Iris pigment epithelial cell (primary cell): ENCODE data around the gene SESN3.
A peak's percentile ranks its signal among the peaks of the same experiment; 100 is the strongest.
"Not testable (repeated sequence)": the region's sequence is repeated elsewhere in the genome, so short reads cannot be mapped to it uniquely, and the experiment has no call there.

Experiments
- DNase-seq: peaks from one replicate; pipeline ENCODE4 v3.0.0-alpha.2; 2011; ENCODE audit warnings: low read depth

Gene SESN3

DNA sequence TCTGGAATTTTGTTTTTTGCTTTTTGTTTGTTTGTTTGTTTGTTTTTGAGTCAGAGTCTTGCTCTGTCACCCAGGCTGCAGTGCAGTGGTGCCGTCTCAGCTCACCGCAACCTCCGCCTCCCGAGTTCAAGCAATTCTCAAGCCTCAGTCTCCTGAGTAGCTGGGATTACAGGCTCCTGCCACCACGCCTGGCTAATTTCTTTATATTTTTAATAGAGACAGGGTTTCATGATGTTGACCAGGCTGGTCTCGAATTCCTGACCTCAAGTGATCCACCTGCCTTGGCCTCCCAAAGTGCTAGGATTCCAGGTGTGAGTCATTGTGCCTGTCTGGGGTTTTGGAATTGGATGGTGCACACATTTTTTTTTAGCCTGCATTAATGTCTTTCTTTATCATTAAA, 20.9 kb upstream of the SESN3 start:
- DNase-seq: not testable (repeated sequence)

DNA sequence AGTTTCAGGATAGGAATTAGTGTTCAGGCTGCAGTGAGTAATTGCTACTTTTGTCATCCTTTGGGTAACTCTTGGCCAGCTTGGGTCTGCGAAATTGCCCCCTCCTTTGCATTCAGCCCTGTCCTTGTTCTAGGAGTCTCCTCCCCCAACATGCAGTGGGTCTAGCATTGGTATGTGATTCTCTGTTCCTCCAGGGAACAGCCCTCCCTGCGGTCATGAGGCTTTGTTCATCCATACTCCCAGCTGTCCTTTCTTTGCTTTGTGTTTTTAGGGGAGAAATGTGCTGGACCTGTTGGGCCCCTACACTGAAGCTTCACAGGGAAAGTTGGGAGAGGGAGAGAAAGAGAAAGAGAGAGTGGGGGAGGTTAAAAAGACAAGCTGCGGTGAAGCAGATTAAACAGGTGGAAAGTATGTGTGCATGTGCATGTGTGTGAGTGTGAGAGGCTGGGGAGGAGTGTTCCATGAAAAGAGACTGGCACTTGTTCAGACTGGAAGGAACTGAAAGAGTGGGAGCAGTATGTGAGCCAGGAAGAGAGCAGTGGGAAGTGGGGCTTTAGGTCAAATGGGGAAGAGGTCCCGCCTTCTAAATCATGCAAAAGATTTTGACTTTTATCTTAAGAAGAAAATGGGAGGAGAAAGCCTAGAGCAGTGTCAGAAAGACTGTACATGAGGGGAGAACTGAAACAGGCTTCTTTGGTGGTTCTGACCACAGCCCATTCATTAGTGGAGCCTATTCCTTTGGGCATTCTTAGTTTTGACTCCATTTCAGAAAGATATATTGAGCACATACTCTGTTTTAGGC, 17.9 kb upstream of the SESN3 start:
- DNase-seq: no peak

DNA sequence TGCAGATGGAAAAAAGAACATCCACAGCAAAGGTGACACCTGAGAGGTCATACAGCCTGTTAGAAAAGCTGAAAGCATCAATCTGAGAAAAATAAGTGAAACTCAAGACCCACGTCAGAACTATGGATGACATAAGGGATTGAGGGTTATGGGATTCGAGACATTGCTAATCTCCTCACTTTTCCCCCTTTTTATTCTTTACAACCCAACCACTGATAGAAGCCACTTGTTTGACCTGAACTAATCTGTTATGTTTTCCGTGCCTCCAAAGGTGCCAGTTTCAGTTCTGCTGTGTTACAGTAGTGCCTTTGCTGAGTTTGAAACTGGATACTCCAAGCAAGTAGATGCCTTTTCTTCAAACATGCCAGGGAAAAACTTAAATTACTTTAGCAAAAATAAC, 16.9 kb upstream of the SESN3 start:
- DNase-seq: no peak

DNA sequence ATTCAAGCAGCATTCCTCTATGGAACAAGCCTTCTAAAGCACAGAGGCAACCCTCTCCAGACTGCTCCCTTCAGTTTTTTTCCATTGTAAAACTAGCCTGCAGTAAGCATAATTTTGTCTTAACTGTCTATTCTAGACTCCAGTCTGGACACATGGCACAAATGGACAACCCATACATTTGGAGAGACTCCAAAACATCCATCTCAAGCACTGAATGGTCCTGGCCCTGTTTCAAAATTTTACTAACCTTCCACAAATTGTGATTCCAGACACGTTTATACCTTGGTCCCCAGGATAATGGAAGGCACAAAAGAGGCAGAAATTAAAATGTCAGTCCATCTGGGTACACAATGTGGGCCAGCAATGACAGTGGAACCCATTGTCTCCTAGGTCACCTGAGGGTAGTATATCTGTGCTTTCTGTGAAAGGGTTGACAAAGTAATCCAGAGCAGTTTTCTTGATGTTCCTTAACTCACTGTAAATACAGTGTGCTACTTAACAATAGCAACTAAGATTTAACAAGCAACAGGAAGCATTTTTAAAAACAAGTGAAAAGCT, 16.2 kb upstream of the SESN3 start:
- no peak for DNase-seq

DNA sequence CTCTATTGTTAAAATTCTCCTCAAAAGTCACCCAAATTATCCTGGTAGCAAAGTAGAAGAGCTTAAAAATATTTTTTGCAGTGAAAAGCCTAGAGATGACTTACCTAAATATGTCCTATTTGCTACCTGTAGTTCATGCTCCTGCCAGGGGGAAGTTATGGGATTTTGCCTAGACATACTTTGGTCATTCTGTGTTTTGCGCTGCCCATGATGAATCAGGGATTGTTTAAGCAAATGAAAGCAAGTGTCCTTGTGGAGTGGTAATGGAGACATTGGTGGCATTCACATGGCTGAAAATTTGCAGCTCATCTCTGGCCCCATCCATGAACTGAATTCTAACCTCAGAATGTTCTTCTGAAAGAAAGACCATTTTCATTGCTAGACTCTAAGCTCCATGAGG, 14.6 kb upstream of the SESN3 start:
- no peak for DNase-seq

DNA sequence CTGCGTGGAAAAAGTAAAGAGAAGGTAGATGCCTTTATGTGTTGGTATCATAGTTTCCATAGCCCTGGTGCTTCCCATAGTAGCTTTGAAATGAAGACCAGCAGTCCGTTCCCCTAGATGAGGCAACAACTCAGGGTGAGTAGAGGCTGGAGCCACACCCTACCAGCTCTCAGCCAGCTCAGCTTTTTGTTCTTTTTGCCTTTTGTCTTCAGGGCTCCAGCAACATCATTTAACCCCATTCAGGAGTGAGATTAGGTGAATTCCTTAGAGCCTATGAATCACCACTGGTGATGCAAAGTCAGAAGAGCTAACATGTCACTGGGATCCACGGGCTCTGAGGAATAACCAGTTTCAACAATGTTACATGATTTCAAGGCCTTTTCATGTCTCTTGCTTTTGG, 14.0 kb upstream of the SESN3 start:
- DNase-seq: peak; percentile 52

DNA sequence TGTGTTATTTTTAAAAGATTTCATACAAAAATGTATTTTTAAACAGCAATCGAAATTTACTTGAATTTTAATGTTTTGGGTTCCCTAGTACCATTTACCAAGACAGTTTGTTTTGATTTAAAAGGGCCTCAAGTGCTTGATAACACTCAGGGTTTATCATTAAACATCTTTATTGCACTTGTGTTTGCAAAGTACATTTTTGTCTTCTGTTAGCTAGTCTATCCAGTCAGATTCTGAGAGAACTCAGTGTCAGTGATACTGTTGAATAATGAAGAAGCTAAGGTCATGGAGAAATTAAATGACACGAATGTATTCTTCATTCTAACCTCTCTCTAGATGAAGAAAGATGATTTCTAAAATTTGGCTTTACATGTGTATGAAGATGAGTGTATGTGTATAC, 12.7 kb upstream of the SESN3 start:
- DNase-seq: no peak

DNA sequence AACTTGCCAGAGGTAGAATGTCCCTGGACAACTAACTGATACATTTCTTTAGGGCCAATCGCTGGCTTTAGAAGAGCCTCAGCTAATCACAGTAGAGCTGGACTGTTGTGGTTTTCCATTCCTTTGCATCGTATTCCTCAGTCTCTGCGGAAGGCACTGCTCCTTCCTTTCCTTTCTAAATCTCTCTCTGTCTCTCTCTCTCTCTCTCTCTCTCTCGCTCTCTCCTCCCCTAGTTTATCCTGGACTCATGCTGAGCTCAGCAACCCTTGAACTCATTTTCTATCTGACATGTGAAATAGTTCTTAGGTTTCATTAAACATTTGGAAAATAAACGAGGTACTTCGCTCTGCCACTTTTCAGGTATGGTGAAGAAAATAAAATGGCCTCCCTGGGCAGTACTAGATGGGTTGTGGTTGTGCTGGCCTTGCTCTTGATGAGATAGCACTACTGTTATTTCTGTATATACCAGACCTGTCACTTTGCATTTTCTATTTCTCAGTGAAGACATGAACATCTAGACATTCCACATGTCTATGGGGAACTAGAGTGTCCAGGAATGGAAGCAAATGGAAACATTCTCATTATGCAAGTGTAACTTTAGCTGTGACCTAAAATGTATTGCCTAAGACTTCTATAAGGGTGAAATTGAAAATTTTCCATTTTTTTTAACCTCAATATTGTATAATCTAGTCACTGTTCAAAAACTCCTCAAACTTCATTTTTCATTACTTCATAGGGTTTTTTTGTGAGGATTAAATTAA, 12.0 kb upstream of the SESN3 start:
- no peak for DNase-seq

DNA sequence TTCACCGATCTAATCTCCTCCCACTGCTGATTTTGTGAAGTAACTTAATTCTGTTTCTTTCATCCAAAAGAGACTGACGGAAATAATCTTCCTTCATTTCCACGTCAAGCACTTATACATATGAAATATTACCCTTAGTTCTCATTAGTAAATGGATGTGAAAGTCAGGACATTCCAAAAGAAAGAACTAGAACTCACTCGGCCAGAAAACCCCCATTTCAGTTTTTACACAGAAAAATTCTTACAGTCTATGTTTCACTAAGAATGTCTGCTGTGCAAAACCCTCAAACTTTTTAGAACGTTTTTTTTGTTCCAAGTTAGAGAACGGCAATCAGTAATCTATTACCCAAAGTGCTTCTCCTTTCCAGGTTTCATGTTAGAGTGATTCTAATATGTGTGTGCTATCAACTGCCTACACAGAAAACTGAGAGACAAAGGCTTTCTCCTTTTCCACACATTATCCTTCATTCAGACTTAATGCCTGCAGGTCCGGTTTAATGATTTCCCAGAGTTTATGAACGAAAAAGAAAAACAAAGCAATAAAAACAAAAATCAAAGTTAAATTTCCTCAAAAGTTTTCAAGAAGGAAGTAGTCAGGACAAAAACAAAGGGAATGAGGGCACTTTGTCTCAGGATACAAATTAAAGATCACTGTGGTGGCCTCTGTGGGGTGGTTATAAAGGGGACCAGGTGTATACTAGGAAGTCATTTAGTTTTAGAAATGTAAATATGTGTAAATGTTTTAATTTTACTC, 11.3 kb upstream of the SESN3 start:
- DNase-seq: no peak

DNA sequence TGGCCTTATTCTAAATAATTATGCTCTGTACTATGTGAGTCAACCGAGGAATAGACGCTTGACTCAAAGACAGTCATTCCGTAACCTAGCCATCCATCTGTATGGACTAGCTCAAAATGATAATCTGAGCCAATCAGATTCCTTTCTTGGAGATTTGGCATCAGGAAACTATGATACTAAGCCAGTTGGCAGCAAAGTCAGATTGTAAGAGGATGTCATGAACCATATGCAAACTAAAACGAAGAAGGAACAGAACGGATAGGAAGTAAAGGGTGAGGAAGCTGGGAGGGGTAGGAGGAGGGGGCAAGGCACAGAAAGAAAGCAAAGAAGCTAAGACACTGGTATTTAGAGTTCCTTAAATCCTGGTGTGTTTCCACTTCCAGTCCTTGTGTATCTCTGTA, 10.7 kb upstream of the SESN3 start:
- DNase-seq: no peak

DNA sequence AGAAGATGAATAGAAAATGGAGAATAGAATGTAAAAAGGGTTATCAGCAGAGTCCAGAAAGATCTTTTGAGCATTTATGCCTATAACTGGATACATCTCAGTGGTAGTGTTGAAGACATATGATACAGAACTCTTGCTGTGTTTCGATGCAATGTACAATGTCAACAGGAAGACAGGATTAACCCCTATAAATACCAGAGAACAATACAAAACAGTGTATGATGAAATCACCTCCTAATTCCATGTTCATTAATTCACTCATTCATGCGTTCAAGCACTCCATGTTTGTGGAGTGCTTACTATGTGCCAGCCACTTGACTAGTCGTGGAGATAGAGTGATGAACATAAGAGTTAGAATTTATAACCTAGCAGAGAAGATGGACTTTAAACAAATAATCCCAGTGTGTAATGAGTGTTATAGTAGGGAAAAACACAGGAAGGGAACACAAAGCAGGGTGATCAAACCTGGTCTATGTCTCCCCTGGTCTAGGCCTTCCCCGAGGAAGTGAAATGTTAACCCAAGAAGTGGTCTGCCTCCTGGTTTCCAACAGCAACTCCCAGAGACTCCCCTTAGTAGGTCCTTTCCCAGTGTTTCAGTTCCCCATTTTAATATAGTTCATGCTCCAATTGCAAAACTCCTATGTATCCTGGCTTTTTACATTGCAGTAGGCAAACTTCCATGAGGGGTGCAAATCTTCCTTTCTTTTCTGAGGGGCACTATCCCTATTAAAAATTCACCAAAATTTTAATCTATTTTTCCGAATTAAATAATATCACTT, 9.1 kb upstream of the SESN3 start:
- DNase-seq: no peak

DNA sequence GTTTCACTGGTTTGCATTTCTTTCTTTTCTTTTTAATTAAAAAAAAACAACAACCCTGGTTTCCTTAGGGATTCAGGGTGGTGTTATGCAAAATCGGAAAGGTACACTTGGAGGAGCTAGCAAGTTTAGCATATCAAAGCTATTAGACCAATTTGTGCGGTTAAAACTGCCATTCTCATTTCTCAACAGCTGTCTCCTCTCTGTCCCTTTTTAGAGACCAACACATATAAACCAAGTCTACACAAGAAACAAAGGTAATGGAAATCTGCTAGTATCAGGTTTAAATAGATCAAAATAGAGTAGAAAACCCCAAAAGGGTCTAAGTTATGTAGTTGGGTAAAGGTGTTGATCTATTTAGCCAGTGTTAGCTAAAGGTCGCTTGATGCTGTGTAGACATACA, 1.7 kb upstream of the SESN3 start:
- DNase-seq: no peak

DNA sequence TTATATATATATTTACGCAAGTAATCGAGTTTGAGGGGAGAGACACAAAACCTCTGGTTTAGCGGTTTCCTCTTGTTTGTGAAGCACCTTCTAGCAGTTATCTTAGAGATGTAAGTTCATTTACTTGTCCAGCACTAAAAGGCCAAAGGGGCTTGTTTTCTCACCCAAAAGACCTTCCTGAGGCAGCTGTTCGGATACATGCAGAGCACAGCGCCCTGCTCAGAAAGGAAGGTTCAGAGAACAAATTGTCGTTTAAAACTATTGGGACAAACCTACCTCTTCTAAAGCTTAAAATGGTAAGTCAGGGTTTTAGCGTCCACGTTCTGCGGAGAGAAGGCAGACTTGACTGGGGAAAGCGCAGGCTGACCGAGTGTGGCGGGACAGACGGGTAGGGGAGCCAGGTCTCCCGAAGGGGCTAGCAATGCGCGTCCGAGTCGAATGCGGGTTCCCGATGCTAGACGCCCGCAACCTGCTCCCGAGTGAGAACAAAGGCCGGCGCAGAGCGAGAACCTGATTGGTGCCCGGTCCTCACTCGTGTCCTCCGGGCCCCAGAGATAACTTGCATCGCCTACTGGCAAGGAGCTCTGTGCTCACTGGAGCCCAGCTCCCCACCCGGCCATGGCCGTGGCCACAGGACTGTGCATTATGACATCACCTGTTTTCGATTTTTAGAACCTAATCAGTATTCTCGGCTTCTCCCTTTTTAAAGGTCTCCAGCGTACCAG, 1.0 kb upstream of the SESN3 start:
- DNase-seq: peak; percentile 39

DNA sequence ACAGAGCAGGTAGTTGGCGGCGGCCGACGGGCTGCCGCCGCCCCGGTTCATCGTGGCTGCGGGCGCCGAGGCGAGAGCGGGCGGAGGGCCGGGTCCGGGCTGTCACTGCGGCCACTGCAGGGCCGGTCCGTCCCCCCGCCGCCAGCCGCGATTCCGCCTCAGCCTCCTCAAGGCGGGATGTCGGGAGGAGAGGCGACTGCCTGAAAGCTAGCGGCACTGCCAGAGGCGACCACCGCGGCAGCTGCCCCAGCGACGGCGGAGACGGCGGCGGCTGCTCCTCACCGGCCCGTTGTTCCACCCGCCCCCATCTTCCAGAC, 234 bp downstream of the SESN3 start:
- DNase-seq: no peak

DNA sequence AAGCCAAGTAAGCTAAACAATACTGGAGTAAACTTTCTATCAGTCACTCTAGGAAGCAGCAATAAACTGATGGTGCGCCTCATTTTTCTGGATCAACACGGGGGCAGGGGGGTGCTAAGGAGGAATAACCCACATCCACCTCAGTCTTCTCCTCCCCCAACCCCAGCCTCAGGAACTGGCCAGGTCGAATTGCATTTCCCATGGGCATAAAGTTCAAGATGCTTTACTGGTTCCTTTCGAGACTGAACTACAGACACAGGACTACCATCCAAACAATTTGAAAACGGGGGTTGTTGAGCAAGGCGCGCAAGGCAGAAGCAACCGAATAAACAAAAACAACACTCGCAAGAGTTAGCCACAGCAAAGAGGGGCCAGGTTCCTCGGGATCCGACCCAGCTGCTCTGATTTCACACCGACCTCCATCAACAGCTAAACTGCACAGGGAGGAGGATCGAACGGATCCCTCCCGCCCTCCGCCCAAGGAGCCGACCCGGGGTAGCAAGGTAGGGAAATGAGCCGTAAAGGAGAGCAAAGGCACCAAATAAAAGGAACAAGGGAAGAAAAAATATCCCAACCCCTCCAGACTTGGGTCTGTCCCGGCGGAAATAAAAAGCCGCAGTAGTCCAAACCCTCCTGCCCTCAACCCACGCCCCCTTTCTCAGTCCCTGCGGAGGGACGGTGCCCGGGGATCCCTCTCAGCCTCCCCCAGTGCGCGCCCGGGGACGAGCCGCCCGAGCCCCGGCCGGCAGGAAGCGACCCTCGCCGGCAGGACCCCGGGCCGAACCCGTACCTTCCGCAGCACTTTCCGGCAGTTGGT, 801 bp downstream of the SESN3 start:
- peak; percentile 20 for DNase-seq

DNA sequence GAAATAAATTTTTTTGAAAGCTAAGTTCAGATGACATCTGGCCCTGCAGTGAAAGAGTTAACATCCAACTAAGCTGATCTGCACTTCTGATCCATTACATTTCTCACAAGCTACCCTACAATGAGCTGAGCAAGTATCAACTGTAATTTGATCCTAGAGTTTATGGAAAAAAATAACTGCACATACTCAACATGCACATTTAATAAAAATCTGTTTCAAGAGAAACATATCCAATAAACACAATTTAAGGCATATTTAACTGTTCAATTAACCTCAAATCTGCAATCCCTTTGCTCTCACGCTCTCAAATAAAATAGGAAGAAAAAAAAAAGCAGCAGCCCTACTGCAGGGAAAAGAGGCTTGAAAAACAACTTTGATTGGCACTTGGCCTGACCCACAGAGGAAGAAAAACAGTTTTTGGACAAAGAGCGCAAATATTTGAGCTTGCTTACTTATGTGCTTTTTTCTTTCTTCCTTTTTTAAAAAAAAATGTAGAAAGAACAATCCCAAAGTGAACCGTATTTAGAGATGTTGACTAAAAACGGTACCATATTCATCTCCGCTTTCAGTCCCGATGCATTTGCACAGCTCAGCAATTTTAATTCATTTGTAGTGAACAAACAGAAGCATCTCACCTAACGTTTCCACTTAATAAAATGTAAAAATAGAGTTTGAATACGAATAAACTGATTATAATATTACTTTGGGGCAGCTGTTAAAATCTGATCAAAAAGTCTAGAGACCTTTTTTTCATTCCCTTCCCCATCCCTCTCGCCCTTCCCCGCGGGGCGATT, 1.6 kb downstream of the SESN3 start:
- peak; percentile 54 for DNase-seq

DNA sequence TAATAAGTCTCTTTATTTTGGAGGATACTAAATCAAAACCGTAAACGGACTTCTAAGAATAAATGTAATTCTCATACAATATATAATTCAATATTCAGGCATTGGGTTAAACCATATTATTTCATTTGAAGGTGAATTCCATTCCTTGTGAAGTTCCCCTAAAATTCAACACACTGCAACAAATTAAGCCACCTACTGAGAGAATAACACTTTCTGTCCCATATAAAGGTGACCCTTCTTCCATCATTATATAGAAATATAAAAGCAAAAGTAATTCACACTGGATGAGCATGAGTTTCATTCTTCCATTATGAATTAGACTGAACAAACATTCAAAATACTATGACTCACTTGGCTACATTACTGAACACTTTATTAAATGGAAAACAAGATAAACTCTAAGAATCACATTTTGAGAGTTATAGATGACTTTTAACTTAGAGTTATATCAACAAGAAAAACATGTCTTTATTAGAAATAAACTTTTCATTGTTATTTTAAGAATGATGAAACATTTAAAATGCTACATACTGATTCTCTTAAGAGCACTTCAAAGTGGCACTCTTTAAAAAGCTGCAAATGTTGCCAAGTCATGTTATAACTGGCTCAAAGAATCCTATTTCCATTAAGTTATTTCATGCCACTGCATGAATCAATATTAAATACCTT, 2.8 kb downstream of the SESN3 start:
- DNase-seq: peak; percentile 15

DNA sequence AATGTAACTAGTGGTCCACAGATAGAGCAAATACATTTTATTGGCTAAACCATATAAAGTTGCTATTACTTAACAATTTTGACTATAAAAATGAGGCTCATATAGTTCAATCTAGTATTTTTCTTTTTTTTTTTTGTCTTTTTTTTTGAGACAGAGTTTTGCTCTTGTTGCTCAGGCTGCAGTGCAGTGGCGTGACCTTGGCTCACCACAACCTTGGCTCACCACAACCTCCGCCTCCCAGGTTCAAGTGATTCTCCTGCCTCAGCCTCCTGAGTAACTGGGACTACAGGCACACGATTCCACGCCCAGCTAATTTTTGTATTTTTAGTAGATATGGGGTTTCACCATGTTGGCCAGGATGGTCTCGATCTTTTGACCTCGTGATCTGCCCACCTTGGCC, 3.9 kb downstream of the SESN3 start:
- DNase-seq: not testable (repeated sequence)

DNA sequence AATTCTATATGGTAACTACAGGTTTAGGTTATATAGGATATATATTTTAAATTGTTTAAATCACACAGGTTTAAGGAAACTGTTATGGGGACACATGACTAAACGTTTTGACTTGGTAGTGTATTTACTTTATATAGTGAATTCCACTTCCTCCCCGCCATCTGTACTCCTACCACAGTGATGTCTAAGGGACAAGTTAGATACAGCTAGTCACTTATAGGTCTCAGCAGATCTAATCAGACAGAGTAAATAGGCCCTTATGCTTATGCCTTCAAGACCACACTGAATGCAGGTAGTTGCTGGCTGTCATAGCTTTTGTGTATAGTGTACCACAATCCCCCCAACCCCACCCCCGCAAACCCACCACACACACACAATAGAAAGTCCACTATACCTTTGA, 8.2 kb downstream of the SESN3 start:
- no peak for DNase-seq
